AG04450 (cell line): Measurements from ENCODE around the gene FRMD4A. TPM values are rescaled to one million over a fixed set of nuclear protein-coding genes. Genes with fewer than 3 reads are reported as not detected.
A peak's percentile ranks its signal among the peaks of the same experiment; 100 is the strongest.

ENCODE experiments used
- CTCF ChIA-PET: fragments of 300-600, 350-600 bp; formaldehyde crosslinking; extraction: SDS; loops from one replicate; lab custom pipeline; 2022; ENCODE audit warnings: antibody characterized with exemption, inconsistent platforms; lab: Charles Lee
- POLR2A ChIA-PET: fragments of 350-600 bp; formaldehyde crosslinking; extraction: SDS; loops from one replicate; lab custom pipeline; 2021; ENCODE audit warnings: antibody characterized with exemption, inconsistent platforms; lab: Yijun Ruan, JAX
- DNase-seq: peaks from one replicate; pipeline ENCODE4 v3.0.0-alpha.2; 2011; ENCODE audit warnings: low read depth, low spot score
- H3K27ac ChIP-seq: one replicate; pipeline ENCODE4 v1.5.1; 2012; ENCODE audit warnings: low read depth, low read length, control low read depth
- H3K27me3 ChIP-seq: one replicate; pipeline ENCODE4 v1.6.0; 2012; ENCODE audit warnings: low read length; ENCODE audit not compliant: control insufficient read depth, insufficient read depth
- H3K4me3 ChIP-seq: 2 replicates; pipeline ENCODE4 v1.5.1; 2011; ENCODE audit warnings: mild to moderate bottlenecking, low read depth, low read length, control low read depth
- H3K9me3 ChIP-seq: 2 replicates; pipeline ENCODE4 v1.5.1; 2012; ENCODE audit warnings: low read length; ENCODE audit not compliant: control insufficient read depth, insufficient read depth
- polyA plus RNA-seq: library from polyadenylated mRNA; depleted of rRNA; stranded (reverse); fragments of >200 nt; gene quantifications from 2 replicates; pipeline ENCODE4 v1.2.3, GENCODE V29; 2011
- TF ChIP-seq, protein P1 (sequence below): IDR thresholded peaks from 2 replicates; pipeline ENCODE4 v1.5.1; 2011; ENCODE audit warnings: low read depth, low read length, control low read depth, inconsistent platforms

Gene FRMD4A
- polyA plus RNA-seq, 1 experiment, result 45.7 TPM

DNA sequence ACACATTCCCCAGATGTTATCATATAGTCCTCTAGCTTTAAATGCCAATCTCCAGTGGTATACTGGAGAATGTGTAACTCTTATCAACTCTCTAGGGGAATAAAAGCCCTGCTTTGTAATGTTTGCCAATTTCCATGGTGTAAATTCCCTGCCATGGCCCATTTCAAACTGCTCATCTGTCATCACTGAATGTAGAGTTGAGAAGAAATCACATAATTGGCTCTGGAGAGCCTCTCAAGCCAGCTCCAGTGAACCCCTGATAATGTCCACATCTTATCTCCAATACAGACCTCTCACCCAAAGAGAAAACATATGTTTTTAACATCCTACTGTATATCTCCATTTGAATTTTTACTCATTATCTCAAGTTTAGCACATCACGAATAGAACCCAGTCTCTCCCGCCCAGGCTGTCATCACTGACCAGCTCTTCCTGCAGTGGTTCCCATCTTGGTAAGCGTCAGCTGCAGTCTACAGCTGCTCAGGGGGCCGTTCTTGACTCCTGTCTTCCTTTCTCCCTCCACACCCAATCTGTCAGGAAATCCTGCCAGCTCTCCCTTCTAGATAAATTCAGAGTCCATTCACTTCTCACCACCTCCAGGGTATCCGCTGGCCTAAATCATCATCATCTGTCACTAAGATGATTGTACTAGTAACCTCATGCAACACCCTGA lies 332.4 kb downstream of the FRMD4A start:
- TF ChIP-seq, protein P1, sequence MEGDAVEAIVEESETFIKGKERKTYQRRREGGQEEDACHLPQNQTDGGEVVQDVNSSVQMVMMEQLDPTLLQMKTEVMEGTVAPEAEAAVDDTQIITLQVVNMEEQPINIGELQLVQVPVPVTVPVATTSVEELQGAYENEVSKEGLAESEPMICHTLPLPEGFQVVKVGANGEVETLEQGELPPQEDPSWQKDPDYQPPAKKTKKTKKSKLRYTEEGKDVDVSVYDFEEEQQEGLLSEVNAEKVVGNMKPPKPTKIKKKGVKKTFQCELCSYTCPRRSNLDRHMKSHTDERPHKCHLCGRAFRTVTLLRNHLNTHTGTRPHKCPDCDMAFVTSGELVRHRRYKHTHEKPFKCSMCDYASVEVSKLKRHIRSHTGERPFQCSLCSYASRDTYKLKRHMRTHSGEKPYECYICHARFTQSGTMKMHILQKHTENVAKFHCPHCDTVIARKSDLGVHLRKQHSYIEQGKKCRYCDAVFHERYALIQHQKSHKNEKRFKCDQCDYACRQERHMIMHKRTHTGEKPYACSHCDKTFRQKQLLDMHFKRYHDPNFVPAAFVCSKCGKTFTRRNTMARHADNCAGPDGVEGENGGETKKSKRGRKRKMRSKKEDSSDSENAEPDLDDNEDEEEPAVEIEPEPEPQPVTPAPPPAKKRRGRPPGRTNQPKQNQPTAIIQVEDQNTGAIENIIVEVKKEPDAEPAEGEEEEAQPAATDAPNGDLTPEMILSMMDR, result no peak
- CTCF ChIA-PET, result no interaction called here
- no peak for DNase-seq
- H3K9me3 ChIP-seq, result peaks cover 7% of the 10 kb centered on the region; the same call in 1 of the 2 replicates
- H3K27ac ChIP-seq, result no peak overlapping the region
- POLR2A ChIA-PET, result no interaction called here
- no peak overlapping the region for H3K4me3 ChIP-seq
- no peaks in the 10 kb centered on the region for H3K27me3 ChIP-seq

DNA sequence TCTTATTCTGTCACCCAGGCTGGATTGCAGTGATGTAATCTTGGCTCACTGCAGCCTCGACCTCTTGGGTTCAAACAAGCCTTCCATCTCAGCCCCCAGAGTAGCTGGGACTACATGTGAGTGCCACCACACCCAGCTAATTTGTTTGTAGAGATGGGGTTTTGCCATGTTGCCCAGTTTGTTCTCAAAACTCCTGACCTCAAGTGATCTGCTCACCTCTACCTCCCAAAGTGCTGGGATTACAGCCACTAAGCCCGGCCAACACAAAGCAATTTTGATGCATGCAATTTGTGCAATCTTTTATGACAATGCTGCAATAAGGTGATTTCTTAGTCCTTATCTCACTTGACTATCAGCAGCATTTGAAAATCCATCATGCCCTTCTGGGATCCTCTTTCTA lies 333.1 kb downstream of the FRMD4A start:
- ChIA-PET CTCF (no interaction called here), POLR2A (no interaction called here)
- Histone ChIP-seq H3K27ac (no peak overlapping the region), H3K4me3 (no peak overlapping the region), H3K27me3 (no peaks in the 10 kb centered on the region), H3K9me3 (peaks cover 7% of the 10 kb centered on the region; the same call in 1 of the 2 replicates)
- TF ChIP-seq, protein P1, result no peak
- no peak for DNase-seq

DNA sequence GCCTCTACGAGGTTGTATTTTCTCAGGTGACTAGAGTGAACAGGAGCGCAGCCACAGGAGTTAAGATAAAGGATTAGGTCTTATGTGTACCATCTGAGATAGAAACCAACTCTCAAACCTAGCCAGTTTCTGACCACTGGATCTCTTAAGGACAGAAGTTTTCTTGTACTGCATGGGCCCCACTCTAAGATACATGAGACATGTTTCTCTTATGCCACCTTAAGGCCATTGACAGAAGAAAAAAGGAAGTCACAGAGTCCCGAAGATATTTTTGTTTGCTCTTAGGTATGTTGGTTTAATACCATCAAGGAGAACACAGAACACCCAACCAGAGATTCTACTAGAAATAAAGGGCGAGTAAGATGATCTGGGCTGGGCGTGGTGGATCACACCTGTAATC lies 335.8 kb downstream of the FRMD4A start:
- CTCF ChIA-PET, result no interaction called here
- POLR2A ChIA-PET, result no interaction called here

DNA sequence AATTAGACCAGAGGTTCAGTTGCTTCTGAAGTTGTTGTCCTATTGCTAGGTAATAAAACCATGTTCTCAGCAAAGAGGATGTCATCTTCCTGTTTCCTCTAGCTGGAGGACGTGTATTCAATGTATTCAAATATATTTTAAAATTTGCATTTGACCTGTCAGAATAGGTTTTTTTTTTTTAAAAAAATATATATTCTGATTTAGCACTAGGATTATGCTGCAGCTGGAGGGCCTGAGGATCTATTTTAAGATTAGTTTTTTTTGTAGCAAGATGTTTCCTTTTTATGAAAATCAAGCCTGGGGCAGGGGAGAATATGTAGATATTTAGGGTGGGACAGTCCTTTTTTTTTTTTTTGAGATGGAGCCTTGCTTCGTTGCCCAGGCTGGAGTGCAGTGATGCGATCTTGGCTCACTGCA lies 337.0 kb downstream of the FRMD4A start:
- Histone ChIP-seq H3K27me3 (no peaks in the 10 kb centered on the region), H3K4me3 (no peak overlapping the region), H3K9me3 (peaks cover 4% of the 10 kb centered on the region; the same call in 1 of the 2 replicates), H3K27ac (no peak overlapping the region)
- DNase-seq, result no peak
- ChIA-PET POLR2A (interaction anchor here (0.5 to 1.4 kb wide), 4 partner anchors 29 to 383 kb away, joined by 3 read pairs; no protein-coding TSS in a partner anchor), CTCF (interaction anchor here (1.1 kb wide), 1 partner anchor 14 kb away, joined by 3 read pairs; no protein-coding TSS in a partner anchor)
- TF ChIP-seq, protein P1, result no peak

More for the DNA sequence above, 335.8 kb downstream of the FRMD4A start:
- DNase-seq, result no peak
- no peaks in the 10 kb centered on the region for H3K27me3 ChIP-seq
- peaks cover 7% of the 10 kb centered on the region; the same call in 1 of the 2 replicates for H3K9me3 ChIP-seq
- H3K4me3 ChIP-seq, result no peak overlapping the region
- TF ChIP-seq, protein P1, result no peak
- H3K27ac ChIP-seq, result no peak overlapping the region

DNA sequence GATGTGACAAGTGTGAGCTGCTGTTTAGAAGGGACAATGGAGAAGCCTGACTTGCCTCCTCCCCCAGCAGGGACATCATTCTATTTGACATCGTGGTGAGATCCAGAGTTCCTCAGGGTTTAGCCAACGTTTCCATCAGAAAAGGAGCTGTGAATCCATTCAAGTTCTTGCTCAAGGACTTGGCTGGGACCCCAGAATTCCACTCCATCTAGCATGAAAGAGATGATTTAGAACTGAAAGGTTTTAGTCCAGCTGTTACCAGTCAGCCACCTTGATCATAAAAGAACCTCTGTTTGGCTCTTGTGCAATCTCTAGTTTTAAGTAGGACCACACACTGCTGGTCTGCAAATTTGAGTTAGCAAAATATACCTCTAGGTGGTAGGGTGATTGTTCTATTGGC lies 337.6 kb downstream of the FRMD4A start:
- ChIA-PET POLR2A (interaction anchor here (0.5 to 1.4 kb wide), 5 partner anchors 14 to 81 kb away, joined by 3 read pairs; no protein-coding TSS in a partner anchor), CTCF (interaction anchor here (0.7 to 1.1 kb wide), 2 partner anchors 15 to 111 kb away, joined by 3 read pairs; no protein-coding TSS in a partner anchor)
- H3K9me3 ChIP-seq, result no peaks in the 10 kb centered on the region

More for the DNA sequence above, 337.6 kb downstream of the FRMD4A start:
- Histone ChIP-seq H3K27me3 (no peaks in the 10 kb centered on the region), H3K27ac (peak overlapping the region; percentile 47), H3K4me3 (no peak overlapping the region)
- TF ChIP-seq, protein P1, result no peak
- DNase-seq, result peak; percentile 78
